ENCODE data around the gene ATP6V1A.

ATP6V1A gene

GRCh38 chr3:113719294-113719693 lies 27.5 kb upstream of the ATP6V1A start:
- no peaks in the 10 kb centered on the region for H3K4me1 ChIP-seq (ENCODE audit: insufficient read depth, poor library complexity, severe bottlenecking)
- no peak for DNase-seq (ENCODE audit: low spot score)
- no peak overlapping the region for H3K4me3 ChIP-seq (ENCODE audit: severe bottlenecking)

GRCh38 chr3:113719758-113720157 lies 27.1 kb upstream of the ATP6V1A start:
- H3K9me3 ChIP-seq (ENCODE audit: severe bottlenecking): no peaks in the 10 kb centered on the region
- no peak for ATAC-seq (ENCODE audit: low read depth)
- no peak overlapping the region for H3K27ac ChIP-seq (ENCODE audit: poor library complexity, severe bottlenecking)
- no peak overlapping the region for H3K4me3 ChIP-seq (ENCODE audit: severe bottlenecking)
- DNase-seq (ENCODE audit: low spot score): no peak
- no peaks in the 10 kb centered on the region for H3K27me3 ChIP-seq (ENCODE audit: insufficient read depth, poor library complexity, severe bottlenecking)
- no peak for TF ChIP-seq CTCF (IDR thresholded peaks at IDR 0.05; ENCODE audit: poor library complexity, severe bottlenecking)
- H3K36me3 ChIP-seq (ENCODE audit: low read depth): peaks cover 68% of the 10 kb centered on the region
- no peaks in the 10 kb centered on the region for H3K4me1 ChIP-seq (ENCODE audit: insufficient read depth, poor library complexity, severe bottlenecking)

More at GRCh38 chr3:113719294-113719693, 27.5 kb upstream of the ATP6V1A start:
- Histone ChIP-seq H3K27me3 (ENCODE audit: insufficient read depth, poor library complexity, severe bottlenecking) (no peaks in the 10 kb centered on the region), H3K36me3 (ENCODE audit: low read depth) (peaks cover 65% of the 10 kb centered on the region), H3K9me3 (ENCODE audit: severe bottlenecking) (no peaks in the 10 kb centered on the region), H3K27ac (ENCODE audit: poor library complexity, severe bottlenecking) (no peak overlapping the region)
- TF ChIP-seq CTCF (IDR thresholded peaks at IDR 0.05; ENCODE audit: poor library complexity, severe bottlenecking): no peak
- no peak for ATAC-seq (ENCODE audit: low read depth)

GRCh38 chr3:113721636-113722035 lies 25.2 kb upstream of the ATP6V1A start:
- no peak for ATAC-seq (ENCODE audit: low read depth)
- no peak for TF ChIP-seq CTCF (IDR thresholded peaks at IDR 0.05; ENCODE audit: poor library complexity, severe bottlenecking)
- no peaks in the 10 kb centered on the region for H3K4me1 ChIP-seq (ENCODE audit: insufficient read depth, poor library complexity, severe bottlenecking)
- no peak overlapping the region for H3K27ac ChIP-seq (ENCODE audit: poor library complexity, severe bottlenecking)
- DNase-seq (ENCODE audit: low spot score): no peak
- no peaks in the 10 kb centered on the region for H3K9me3 ChIP-seq (ENCODE audit: severe bottlenecking)
- H3K27me3 ChIP-seq (ENCODE audit: insufficient read depth, poor library complexity, severe bottlenecking): no peaks in the 10 kb centered on the region
- peaks cover 76% of the 10 kb centered on the region for H3K36me3 ChIP-seq (ENCODE audit: low read depth)
- no peak overlapping the region for H3K4me3 ChIP-seq (ENCODE audit: severe bottlenecking)

- Histone ChIP-seq H3K27ac (ENCODE audit: poor library complexity, severe bottlenecking) (no peak overlapping the region), H3K4me1 (ENCODE audit: insufficient read depth, poor library complexity, severe bottlenecking) (no peaks in the 10 kb centered on the region), H3K4me3 (ENCODE audit: severe bottlenecking) (no peak overlapping the region), H3K27me3 (ENCODE audit: insufficient read depth, poor library complexity, severe bottlenecking) (no peaks in the 10 kb centered on the region), H3K36me3 (ENCODE audit: low read depth) (peaks cover 48% of the 10 kb centered on the region), H3K9me3 (ENCODE audit: severe bottlenecking) (no peaks in the 10 kb centered on the region)
- ATAC-seq (ENCODE audit: low read depth) (no peak), DNase-seq (ENCODE audit: low spot score) (no peak)
- no peak for TF ChIP-seq CTCF (IDR thresholded peaks at IDR 0.05; ENCODE audit: poor library complexity, severe bottlenecking)
Observed at GRCh38 chr3:113728661-113729060, 18.2 kb upstream of the ATP6V1A start.

- DNase-seq (ENCODE audit: low spot score) (no peak), ATAC-seq (ENCODE audit: low read depth) (no peak)
- Histone ChIP-seq H3K27ac (ENCODE audit: poor library complexity, severe bottlenecking) (no peak overlapping the region), H3K4me1 (ENCODE audit: insufficient read depth, poor library complexity, severe bottlenecking) (no peaks in the 10 kb centered on the region), H3K27me3 (ENCODE audit: insufficient read depth, poor library complexity, severe bottlenecking) (no peaks in the 10 kb centered on the region), H3K4me3 (ENCODE audit: severe bottlenecking) (no peak overlapping the region), H3K9me3 (ENCODE audit: severe bottlenecking) (no peaks in the 10 kb centered on the region), H3K36me3 (ENCODE audit: low read depth) (peaks cover 32% of the 10 kb centered on the region)
- no peak for TF ChIP-seq CTCF (IDR thresholded peaks at IDR 0.05; ENCODE audit: poor library complexity, severe bottlenecking)
Observed at GRCh38 chr3:113730550-113730949, 16.3 kb upstream of the ATP6V1A start.
